Activated naive CD8-positive, alpha-beta T cell (primary cell): ENCODE measurements around the gene RAB24.
A peak's percentile ranks its signal among the peaks of the same experiment; 100 is the strongest.
"Not testable (repeated sequence)": the region's sequence is repeated elsewhere in the genome, so short reads cannot be mapped to it uniquely, and the experiment has no call there.

Source experiments
- H3K27ac Mint-ChIP-seq: one replicate; pipeline ENCODE4 v1.8.0; 2021; ENCODE audit warnings: mixed read lengths
- H3K27me3 Mint-ChIP-seq: one replicate; pipeline ENCODE4 v1.8.0; 2021; ENCODE audit warnings: mixed read lengths
- H3K36me3 Mint-ChIP-seq: one replicate; pipeline ENCODE4 v1.8.0; 2021; ENCODE audit warnings: mixed read lengths
- H3K4me1 Mint-ChIP-seq: one replicate; pipeline ENCODE4 v1.8.0; 2021; ENCODE audit warnings: low read depth, mixed read lengths
- H3K4me3 Mint-ChIP-seq: one replicate; pipeline ENCODE4 v1.8.0; 2021; ENCODE audit warnings: mild to moderate bottlenecking, mixed read lengths
- H3K9me3 Mint-ChIP-seq: one replicate; pipeline ENCODE4 v1.8.0; 2021; ENCODE audit warnings: low read depth, mixed read lengths

RAB24 gene

GRCh38 chr5:177303121-177303924, at the start of gene RAB24, which contains the start of gene PRELID1:
RAB24 (minus strand) TSS chr5:177303719; CDS start chr5:177303288, 431 bp downstream.
PRELID1 (plus strand) TSS chr5:177303799; CDS start chr5:177303986, 187 bp downstream.
- peaks cover 64% of the 10 kb centered on the region for H3K4me1 Mint-ChIP-seq
- no peaks in the 10 kb centered on the region for H3K27me3 Mint-ChIP-seq
- H3K36me3 Mint-ChIP-seq, result peaks cover 8% of the 10 kb centered on the region
- peak within 1 kb of the TSS; percentile 98 for H3K4me3 Mint-ChIP-seq
- H3K9me3 Mint-ChIP-seq, result no peaks in the 10 kb centered on the region
- peak within 1 kb of the TSS; percentile 91 for H3K27ac Mint-ChIP-seq

- no peaks in the 10 kb centered on the region for H3K9me3 Mint-ChIP-seq
- H3K4me1 Mint-ChIP-seq, result peaks cover 65% of the 10 kb centered on the region
- no peaks in the 10 kb centered on the region for H3K27me3 Mint-ChIP-seq
- H3K4me3 Mint-ChIP-seq, result no peak overlapping the region
- H3K27ac Mint-ChIP-seq, result peak overlapping the region; percentile 64
- no peaks in the 10 kb centered on the region for H3K36me3 Mint-ChIP-seq
Observed at GRCh38 chr5:177353093-177353492, 49.6 kb upstream of the RAB24 start.

- no peaks in the 10 kb centered on the region for H3K27me3 Mint-ChIP-seq
- H3K4me3 Mint-ChIP-seq, result peak within 1 kb of the TSS; percentile 98
- H3K27ac Mint-ChIP-seq, result peak within 1 kb of the TSS; percentile 100
- no peaks in the 10 kb centered on the region for H3K36me3 Mint-ChIP-seq
- peaks cover 64% of the 10 kb centered on the region for H3K4me1 Mint-ChIP-seq
- H3K9me3 Mint-ChIP-seq, result no peaks in the 10 kb centered on the region
Observed at GRCh38 chr5:177351392-177352329, 48.1 kb upstream of the RAB24 start, which contains the start of gene LMAN2. LMAN2 (minus strand) TSS chr5:177351668; CDS start chr5:177351647, 21 bp downstream.

- Mint-ChIP-seq H3K36me3 (no peaks in the 10 kb centered on the region), H3K4me1 (peaks cover 63% of the 10 kb centered on the region), H3K27ac (peak overlapping the region; percentile 100), H3K4me3 (peak overlapping the region; percentile 98), H3K9me3 (no peaks in the 10 kb centered on the region), H3K27me3 (no peaks in the 10 kb centered on the region)
Observed at GRCh38 chr5:177350776-177351391, 47.4 kb upstream of the RAB24 start.

- peaks cover 55% of the 10 kb centered on the region for H3K4me1 Mint-ChIP-seq
- H3K9me3 Mint-ChIP-seq, result no peaks in the 10 kb centered on the region
- H3K36me3 Mint-ChIP-seq, result no peaks in the 10 kb centered on the region
- H3K27me3 Mint-ChIP-seq, result no peaks in the 10 kb centered on the region
- H3K27ac Mint-ChIP-seq, result peak overlapping the region; percentile 54
- peak overlapping the region; percentile 98 for H3K4me3 Mint-ChIP-seq
Observed at GRCh38 chr5:177349762-177350161, 46.2 kb upstream of the RAB24 start.

- Mint-ChIP-seq H3K4me1 (peaks cover 50% of the 10 kb centered on the region), H3K27me3 (no peaks in the 10 kb centered on the region), H3K36me3 (no peaks in the 10 kb centered on the region), H3K9me3 (no peaks in the 10 kb centered on the region), H3K4me3 (peak overlapping the region; percentile 98), H3K27ac (no peak overlapping the region)
Observed at GRCh38 chr5:177349362-177349647, 45.8 kb upstream of the RAB24 start.

GRCh38 chr5:177347699-177348098, 44.2 kb upstream of the RAB24 start:
- H3K36me3 Mint-ChIP-seq, result peaks cover 3% of the 10 kb centered on the region
- peak overlapping the region; percentile 17 for H3K4me3 Mint-ChIP-seq
- H3K27me3 Mint-ChIP-seq, result no peaks in the 10 kb centered on the region
- peaks cover 51% of the 10 kb centered on the region for H3K4me1 Mint-ChIP-seq
- no peaks in the 10 kb centered on the region for H3K9me3 Mint-ChIP-seq
- H3K27ac Mint-ChIP-seq, result no peak overlapping the region

- Mint-ChIP-seq H3K27ac (peak overlapping the region; percentile 24), H3K4me3 (peak overlapping the region; percentile 22), H3K9me3 (no peaks in the 10 kb centered on the region), H3K36me3 (peaks cover 3% of the 10 kb centered on the region), H3K4me1 (peaks cover 48% of the 10 kb centered on the region), H3K27me3 (no peaks in the 10 kb centered on the region)
Observed at GRCh38 chr5:177346820-177347219, 43.3 kb upstream of the RAB24 start.

- peaks cover 7% of the 10 kb centered on the region for H3K36me3 Mint-ChIP-seq
- peaks cover 42% of the 10 kb centered on the region for H3K4me1 Mint-ChIP-seq
- no peak overlapping the region for H3K27ac Mint-ChIP-seq
- no peak overlapping the region for H3K4me3 Mint-ChIP-seq
- no peaks in the 10 kb centered on the region for H3K9me3 Mint-ChIP-seq
- no peaks in the 10 kb centered on the region for H3K27me3 Mint-ChIP-seq
Observed at GRCh38 chr5:177344891-177345290, 41.4 kb upstream of the RAB24 start.

GRCh38 chr5:177343777-177344176, 40.3 kb upstream of the RAB24 start:
- Mint-ChIP-seq H3K27me3 (no peaks in the 10 kb centered on the region), H3K36me3 (peaks cover 10% of the 10 kb centered on the region), H3K4me1 (peaks cover 35% of the 10 kb centered on the region), H3K9me3 (no peaks in the 10 kb centered on the region), H3K27ac (no peak overlapping the region), H3K4me3 (no peak overlapping the region)

- peaks cover 35% of the 10 kb centered on the region for H3K4me1 Mint-ChIP-seq
- H3K27ac Mint-ChIP-seq, H3K27me3 Mint-ChIP-seq, H3K4me3 Mint-ChIP-seq, H3K9me3 Mint-ChIP-seq, H3K36me3 Mint-ChIP-seq: not testable (repeated sequence)
Observed at GRCh38 chr5:177343000-177343399, 39.5 kb upstream of the RAB24 start.

- no peaks in the 10 kb centered on the region for H3K9me3 Mint-ChIP-seq
- peaks cover 10% of the 10 kb centered on the region for H3K36me3 Mint-ChIP-seq
- H3K4me3 Mint-ChIP-seq, result no peak overlapping the region
- peaks cover 15% of the 10 kb centered on the region for H3K4me1 Mint-ChIP-seq
- H3K27ac Mint-ChIP-seq, result no peak overlapping the region
- H3K27me3 Mint-ChIP-seq, result no peaks in the 10 kb centered on the region
Observed at GRCh38 chr5:177339107-177339638, 35.7 kb upstream of the RAB24 start.

- peaks cover 8% of the 10 kb centered on the region for H3K36me3 Mint-ChIP-seq
Observed at GRCh38 chr5:177338251-177339106, 35.0 kb upstream of the RAB24 start.

More at GRCh38 chr5:177338251-177339106, 35.0 kb upstream of the RAB24 start:
- H3K27ac Mint-ChIP-seq, result no peak overlapping the region
- H3K4me3 Mint-ChIP-seq, result no peak overlapping the region
- H3K9me3 Mint-ChIP-seq, result no peaks in the 10 kb centered on the region
- H3K4me1 Mint-ChIP-seq, result peaks cover 12% of the 10 kb centered on the region
- H3K27me3 Mint-ChIP-seq, result no peaks in the 10 kb centered on the region
